Activated T-helper 1 cell treated with Interleukin-2 at 50 U/mL for 16 hours (primary cell): ENCODE results near the gene SLC16A8.

Experiments used
- DNase-seq: peaks from one replicate; pipeline ENCODE4 v3.0.0-alpha.2; 2020; ENCODE audit warnings: low read depth

SLC16A8 gene

DNA sequence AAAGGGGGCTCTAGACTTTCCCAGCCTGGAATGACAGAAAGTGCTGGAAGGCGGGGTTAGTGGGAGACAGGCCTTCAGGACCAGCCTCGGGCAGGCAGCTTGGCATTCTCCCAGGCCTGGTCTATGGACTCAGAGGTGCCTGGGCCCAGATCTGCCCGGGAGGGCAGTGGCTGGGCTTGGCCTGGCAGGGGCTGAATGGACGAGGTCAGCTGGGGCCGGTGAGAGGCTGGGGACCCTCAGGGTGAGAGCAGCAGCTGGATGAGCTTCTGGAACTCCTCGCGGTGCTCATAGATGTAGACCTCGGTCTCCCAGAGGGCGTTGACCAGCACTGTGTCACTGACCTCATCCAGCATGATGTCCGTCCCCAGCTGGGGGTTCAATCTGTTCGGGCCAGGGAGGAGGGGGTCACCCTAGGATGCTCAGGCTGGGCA, 28.0 kb upstream of the SLC16A8 start:
- DNase-seq, result no peak

DNA sequence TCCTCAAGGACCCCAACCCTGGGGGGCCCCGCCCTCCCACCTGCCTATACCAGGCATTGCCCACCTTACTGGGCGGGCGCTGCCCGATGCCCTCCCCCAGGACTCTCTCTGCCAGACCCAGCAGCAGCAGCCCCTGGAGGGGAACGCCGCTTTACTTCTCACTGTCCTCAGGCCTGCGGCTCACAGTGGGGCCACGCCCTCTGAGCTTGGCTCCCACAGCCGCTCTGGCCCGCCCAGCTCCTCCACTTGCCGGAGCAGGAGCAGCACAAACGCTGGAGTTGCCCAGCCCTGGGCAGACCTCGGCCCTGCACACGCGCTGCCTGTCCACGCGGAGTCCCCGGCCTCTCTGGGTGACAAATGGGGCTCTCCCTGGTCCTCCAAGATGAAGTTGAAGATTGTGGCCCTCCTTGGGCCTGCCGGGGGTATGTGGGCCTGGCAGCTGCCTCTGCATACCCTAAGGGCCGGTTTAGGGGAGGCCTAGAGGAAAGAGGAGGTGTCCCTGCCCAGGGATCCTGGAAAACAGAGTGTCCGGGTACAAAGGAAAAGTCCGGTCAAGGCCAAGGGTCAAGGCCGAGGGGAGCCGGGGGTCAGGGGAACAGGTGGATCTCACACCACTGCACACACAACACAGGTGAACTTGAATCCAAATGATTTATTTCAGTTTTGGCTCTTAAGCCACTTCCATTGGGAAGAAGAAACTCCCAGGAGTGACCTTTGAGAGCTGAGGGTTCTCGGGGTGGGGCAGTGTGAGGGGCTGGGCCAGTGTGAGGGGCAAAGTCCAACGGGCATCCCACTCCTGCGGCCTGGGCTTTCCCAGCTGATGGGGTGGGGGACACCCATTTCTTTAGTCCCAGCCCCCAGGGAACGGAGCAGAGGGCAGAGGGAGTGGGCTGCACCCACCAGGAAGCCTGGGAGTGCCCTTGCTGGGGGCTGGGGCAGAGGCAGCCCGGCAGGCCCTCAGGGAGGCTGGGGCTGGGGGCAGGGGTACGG, 27.2 kb upstream of the SLC16A8 start:
- DNase-seq, result no peak

DNA sequence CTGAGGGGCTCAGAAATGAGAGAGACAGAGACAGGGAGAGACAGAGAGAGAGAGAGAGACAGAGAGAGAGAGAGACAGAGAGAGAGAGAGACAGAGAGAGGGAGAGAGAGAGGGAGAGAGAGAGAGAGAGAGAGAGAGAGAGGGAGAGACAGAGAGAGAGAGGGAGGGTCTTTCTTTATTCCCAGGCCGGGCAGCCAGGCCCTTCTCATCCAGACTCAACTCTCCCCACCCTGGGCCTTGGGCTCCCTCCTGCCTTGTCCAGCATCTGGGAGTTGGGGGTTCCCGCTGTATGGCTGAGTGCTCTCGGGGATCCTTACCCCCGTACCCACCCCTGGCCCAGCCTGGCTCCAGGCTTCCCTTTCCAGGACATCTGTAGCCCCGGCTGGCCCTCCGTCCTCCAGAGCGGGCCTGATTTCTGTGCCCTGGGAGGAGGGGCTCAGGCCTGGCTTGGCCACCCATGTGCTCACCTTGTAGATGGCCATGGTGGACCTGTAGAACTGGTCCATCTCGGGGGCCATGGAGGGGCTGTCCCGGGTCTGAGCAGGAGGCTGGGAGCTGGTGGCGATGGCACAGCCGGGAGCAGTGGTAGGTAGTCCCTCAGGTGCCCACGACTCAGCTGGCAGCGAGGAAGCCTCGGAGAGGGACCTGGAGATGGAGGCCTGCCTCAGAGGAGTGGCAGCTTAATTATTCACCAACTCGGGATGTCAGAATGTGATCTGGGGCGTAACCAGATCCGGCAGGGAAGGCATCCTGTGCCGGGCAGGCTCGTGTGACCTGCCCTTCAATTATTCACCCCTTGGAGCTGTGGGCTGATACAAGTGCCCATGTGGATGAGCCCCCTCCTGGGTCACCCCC, 26.3 kb upstream of the SLC16A8 start, which contains the start of gene BAIAP2L2:
TSS of gene BAIAP2L2 (minus strand) at position 677 of the 855 bp plus-strand sequence. CDS start at position 518, 159 bp downstream.
- no peak for DNase-seq

DNA sequence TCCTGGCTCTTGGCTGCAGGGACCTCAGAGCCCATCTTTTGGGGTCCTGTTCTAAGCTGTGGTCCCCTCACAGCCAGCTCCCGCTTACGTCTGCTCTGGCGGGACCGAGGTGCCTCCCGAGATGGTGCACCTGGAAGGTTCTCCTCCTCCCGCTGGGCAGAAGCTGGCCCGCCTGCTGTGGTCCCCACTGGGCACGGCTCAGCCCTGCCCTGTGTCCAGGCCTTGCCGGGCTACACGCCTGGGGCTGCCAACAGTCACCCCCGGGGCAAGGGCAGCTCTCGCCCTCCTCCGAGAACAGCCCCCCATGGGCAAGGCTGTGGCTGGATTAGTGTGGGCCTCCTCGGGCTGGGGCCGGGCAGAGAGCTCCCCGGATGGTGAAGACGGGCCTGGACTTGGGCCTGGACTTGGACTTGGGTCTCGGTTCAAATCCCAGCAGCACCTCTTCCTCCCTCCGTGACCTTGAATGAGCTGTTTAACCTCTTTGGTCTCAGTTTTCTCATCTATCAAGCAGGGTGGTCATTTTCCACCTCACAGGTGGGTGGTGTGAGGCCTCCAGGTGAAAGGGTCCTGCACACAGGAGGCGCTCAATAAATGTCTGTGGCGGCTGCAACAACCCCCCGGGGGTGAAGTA, 25.5 kb upstream of the SLC16A8 start:
- DNase-seq, result no peak

DNA sequence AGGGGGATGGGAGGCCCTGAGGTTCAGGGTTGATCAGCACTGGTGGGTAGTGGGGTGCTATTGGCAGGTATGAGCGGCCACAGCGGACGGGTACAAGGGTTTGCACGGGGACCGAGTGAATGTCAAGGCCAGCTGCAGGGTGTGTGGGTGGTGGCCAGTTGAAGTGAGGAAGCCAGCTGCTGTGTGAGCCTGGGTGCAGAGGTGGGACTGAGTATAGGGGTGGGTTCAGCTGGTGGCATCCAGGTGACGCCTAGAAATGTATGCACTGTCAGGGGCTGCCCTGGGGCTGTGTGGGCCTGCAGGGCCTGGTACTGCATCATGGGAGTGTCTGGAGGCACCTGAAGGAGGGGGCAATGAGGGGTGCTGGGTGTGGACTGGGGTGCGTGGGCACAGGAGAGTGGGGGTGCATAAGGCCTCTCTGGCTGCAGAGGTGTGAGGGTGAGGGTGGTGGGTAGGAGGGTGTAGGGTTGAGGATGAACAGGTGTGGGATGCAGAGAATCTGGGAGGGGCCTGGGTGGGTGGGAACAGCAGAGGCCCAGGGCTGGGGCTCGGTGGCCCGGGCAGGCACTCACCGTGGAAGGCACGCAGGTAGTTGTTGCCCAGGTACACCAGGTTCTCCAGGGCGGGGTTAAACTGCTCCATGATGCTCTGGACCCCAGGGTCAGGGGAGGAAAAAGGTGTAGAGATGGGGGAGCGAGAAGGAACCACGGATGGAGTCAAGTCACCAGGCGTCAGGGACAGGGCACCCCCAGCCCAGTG, 24.8 kb upstream of the SLC16A8 start:
- no peak for DNase-seq

DNA sequence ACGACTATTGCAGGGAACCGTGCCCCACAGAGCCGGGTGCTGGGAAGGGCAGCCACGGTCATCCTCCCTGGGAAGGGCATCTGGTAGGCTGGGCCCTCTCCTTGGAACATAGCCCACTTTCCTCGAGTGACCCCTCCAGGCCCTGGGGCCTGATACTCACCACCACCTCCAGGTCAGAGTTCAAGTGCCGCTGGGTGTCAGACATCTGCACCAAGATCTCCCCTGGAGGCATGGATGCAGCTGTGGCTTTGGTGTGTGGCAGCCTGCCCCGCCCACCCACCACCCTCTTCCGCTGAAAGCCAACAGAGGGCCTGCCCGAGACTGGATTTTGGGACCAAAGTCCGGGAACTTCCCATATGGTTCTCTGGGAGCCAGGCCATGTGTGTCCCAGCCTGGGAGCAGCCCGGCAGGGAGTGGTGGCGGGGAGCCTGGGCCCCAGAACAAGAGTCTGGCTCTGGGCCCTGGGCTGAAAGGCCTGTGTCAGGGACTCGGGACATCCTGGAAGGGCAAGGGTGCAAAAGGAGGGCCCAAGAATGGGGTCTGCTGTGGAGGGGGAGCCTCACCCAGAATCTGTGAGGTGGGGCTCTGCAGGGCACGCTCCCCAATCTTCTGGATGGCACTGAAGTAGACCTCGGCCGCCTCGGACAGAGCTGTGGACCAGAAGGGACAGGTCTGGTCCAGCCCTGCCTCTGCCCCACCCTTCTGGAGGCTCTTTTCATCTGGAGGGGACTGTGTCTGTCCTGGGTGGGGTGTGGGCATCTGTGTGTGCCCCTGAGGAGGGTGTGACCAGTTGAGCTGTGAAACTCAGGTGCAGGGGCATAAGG, 23.9 kb upstream of the SLC16A8 start:
- DNase-seq, result no peak

DNA sequence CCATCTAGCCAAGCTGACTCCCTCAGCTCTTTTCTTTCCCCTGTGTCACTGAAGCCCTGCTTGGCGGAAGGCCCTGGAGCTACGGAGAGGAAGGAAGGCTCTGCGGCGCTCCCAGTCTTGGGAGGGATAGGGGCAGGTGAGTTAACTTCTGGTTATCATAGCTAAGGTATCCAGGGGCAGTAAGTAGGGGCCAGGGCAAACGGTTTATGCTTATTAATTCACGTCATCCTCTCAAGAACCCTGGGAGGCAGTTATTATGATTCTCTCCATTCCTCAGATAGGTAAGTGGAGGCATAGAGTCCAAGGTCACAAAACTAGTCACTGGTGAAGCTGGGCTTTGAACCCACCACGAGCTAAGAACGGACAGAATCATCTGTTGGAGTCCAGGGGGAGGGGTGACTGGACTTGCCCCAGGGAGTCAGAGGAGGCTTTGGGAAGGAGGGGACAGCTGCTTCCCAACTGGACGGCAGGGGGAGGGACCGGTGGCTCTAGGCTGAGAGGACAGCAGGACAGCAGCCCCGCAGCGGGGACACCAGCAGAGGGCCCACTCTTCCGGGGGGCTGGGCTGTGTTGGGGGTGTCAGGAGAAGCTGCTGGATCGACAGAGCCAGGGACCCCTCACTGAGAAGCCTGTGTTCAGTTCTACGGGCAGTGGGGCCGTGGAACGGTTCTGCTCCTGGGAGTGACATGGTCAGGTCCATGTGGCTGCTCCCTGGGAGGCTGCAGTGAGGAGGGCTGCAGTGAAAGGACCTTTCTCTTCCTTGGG, 23.0 kb upstream of the SLC16A8 start:
- DNase-seq, result no peak

DNA sequence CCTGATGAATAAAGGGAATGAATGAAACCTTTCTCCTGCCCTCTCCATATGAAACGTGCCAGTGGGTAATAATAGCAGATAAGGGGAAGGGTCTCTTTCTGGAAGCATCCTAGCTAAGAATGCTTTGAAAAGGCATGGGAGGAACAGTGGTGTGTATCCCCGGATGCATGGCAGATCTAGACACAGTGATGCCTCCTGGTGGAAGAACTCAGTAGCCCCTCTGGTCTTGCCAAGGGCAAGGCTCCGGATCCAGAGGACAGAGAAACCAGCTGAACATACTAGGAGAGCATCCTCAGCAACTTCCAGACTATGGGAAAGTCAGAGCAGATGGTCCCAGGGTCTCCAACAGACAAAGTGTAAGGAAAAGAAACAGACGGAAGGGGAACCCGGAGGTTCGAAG, 20.1 kb upstream of the SLC16A8 start:
- DNase-seq, result no peak

DNA sequence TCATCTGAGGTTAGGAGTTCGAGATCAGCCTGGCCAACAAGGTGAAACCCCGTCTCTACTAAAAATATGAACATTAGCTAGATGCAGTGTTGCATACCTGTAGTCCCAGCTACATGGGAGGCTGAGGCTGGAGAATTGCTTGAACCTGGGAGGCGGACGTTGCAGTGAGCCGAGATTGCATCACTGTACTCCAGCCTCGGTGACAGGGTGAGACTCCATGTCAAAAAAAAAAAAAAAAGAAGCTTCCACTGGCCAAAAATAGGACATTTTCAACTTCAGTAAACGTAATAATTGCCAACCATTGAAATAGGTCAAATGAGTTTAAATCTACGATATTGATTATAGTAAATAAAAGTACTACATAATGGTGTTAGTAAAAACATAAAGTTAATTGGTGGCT, 19.7 kb upstream of the SLC16A8 start:
- no peak for DNase-seq

DNA sequence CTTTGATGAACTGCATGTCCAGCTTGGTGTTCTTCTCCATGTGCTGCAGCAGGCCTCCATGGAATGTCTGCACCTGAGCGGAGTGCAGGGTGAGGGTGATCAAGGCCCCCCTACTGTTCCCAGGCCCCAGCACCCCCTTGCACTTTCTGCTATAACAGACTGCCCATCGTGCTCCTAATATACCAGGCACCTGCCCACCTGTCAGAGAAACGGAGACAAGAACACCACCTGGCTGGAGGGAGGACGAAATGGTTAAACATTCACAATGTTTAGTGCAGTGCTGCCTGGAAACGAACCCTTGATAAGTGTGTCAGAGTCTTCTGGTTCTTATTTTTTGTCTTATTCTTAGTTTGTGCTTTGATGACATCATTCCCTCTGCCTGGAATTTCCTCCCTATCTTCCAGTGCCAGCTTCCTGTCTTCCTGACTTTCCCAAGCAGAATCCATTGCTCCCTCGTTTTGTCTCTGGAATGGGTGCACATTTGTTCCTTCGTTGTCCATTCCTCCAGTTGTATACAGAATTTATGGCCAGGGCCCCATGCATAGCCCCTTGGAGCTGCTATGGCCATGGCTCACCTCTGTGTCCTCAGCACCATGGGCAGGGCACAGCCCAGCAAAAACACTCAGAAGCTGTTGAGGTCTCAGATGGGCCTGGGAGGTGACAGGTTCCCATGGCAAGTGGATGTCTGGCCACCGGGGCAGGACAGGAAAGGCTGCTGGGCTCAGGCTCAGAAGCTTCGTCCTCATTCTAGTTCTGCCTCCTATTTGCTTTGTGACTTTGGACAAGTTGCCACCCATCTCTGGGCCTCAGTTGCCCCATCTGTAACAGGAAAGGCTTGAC, 14.6 kb upstream of the SLC16A8 start:
- DNase-seq, result no peak

DNA sequence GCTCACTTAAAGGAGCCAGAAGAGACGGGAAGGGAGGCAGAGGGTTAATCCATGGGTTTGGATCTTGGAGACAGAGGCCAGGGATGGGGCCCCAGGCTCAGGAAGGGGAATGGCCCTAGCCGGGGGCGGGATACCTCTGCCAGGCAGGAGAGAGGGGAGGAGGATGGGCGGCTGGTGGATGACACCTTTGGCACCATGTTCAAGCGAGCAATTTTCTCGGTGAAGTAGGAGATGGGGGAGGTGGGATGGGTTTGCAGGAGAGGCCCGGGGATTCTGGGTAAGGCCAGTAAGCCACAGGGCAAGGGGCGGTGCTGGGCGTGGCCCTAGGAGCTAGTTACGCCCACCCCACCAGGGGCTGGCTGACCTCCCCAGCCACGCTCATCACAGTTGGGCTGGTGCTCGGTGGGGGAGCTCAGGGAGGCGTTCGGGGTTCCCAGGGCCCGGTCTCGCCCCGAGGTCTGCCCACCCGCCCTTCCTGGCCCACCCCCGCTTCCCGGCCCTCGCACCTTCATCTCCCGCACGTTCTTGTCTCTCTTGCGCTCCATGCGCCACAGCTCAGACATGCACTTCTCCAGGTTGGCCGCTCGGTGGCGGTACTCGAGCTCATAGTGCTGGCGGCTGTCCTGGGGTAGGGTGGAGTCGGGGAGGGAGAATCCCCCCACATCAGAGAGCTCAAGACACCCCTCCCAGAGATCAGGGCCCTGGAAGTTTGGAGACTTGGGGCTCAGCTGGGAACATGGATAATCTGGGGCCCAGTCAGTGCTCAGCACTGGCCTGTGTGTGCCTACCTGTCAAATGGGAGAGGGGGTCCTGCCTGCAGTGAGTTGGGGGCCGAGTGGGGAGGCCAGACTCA, 13.8 kb upstream of the SLC16A8 start:
- DNase-seq, result no peak

DNA sequence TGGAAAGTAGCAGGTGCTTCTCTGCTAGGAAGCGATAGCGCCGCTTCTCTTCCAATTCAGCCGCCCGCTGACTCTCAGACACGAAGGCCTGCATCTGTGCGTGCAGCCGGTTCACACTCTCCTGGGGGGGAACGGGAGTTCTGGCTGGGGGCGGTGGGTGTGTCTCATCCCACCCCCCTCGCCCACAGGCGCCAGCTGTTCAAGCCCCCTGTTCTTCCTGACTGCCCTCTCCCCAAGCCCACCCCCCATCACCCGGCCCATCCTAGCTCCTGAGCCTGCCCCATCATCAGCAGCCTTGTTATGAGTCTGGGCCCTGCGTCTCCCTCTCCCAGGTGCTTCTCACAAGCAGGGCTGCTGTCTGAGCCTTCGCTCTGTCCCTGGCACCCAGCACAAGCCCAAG, 13.1 kb upstream of the SLC16A8 start:
- DNase-seq, result no peak

DNA sequence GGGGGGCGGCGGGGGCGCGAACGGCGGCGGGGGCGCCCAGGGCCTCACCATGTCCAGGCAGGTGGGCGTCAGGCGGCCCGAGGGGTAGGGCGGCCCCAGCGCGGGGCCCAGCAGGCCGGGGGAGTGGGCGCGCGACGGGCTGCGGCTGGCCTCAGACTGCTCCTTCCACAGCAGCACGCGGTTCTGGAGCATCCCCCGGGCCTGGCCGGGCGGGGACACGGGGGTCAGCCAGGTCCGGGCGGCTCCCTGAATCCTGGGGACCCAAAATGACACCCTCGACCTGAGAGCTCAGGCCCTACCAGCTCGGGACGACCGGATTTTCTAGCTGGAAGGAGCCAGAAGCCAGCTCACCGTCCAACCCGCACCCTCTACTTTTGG, 5.5 kb upstream of the SLC16A8 start:
- no peak for DNase-seq

DNA sequence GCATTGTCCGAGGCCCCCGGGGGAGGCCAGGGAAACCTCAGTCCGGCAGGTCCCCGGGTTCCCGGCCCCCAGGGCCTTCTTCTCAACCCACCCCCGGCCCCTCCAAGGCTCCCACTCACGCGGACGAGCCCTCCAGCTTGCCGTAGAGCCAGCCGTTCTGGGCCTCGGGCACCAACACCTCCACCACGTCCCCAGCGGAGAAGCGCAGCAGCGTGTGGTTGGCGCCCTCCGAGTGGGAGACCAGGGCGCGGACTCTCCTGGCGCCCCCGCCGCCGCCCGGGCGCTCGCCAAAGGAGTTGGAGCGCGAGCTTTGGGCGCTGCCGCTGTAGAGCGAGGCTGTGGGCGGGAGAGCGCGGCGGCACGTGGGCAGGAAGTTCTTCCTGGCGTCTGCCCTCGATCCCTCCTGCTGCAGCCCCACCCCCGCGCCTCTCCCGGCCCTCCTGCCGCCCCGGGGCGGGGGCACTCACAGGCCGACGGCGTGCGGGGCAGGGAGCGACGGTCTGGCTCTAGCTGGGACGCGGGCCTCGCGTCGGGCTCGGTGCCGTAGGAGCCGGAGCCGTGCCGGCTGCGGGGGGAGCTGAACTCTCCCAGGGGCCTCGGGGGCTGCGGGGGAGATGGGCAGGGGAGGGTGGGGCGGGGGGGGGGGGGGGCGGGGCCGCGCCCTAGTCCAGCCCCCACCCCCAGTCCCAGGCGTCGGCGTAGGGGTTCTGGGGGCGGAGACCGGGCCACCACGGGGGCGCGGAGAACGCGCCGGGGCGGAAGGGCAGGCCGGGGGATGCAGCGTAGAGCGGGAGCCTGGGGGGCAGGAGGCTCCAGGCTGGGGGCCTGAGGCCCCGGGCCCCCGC, 4.9 kb upstream of the SLC16A8 start:
- no peak for DNase-seq

DNA sequence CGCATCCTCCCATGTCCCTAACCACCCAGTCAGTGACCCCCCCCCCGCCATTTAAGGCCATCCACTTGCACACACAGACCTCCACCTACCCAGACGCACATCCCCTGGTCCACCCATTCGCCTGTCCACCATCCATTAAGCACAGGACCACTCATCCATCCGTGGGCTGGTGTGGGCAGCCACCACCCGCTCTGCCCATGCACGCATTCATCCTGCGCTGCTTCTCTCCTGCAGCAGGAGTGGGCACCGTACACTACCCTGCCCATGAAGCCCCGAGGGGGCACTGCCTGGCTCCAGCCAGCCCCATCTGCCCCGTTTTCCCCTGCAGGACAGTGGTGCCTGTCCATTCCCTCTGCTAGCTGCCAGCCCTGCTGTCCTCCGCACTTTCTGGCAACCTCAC, 3.9 kb upstream of the SLC16A8 start:
- no peak for DNase-seq

DNA sequence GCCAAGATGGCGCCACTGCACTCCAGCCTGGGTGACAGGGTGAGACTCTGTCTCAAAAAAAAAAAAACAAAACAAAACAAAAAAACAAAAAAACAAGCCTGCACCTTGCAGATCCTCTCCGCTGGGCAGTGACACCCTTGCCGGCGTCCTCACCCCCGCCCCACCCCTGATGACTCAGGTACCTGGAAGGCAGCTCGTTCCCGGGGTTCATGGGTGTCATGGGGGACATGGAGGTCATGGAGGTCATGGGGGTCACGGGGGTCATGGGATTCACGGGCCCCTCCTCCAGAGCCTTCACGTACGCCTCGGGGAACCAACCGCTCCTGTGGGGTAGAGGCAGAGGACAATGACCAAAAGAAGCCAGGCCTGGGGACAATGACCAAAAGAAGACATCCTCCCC, 3.0 kb upstream of the SLC16A8 start:
- no peak for DNase-seq
